Suppressor macrophage (primary cell): Measurements from ENCODE around the gene WEE1.
"Not testable (repeated sequence)": the region's sequence is repeated elsewhere in the genome, so short reads cannot be mapped to it uniquely, and the experiment has no call there.

ENCODE experiments used
- DNase-seq, 4 experiments: peaks; one replicate each; pipeline ENCODE4 v3.0.0-alpha.2; 2020 to 2022

The WEE1 gene

DNA sequence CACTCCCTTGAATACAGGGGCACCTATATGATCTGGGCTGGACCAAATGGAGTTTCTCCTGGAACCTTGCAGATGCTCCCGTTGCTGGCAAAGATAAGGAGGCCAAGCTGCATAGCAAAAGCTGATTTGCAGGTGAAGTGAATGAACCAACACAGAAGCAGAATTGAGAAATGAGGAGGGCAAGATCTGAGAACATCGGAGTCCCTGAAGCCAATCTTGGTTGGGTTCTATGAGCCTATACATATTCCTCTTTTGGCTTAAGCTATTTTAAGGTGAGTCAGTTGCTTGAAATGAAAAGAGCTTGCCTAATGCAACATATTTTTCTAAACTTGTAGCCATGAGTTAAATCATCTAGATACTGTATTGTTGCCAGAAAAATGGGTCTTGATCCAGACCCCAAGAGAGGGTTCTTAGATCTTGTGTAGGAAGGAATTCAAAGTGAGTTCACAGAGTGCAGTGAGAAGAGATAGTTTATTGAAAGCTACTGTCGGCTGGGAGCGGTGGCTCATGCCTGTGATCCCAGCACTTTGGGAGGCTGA, 23.5 kb downstream of the WEE1 start:
- DNase-seq: no peak

DNA sequence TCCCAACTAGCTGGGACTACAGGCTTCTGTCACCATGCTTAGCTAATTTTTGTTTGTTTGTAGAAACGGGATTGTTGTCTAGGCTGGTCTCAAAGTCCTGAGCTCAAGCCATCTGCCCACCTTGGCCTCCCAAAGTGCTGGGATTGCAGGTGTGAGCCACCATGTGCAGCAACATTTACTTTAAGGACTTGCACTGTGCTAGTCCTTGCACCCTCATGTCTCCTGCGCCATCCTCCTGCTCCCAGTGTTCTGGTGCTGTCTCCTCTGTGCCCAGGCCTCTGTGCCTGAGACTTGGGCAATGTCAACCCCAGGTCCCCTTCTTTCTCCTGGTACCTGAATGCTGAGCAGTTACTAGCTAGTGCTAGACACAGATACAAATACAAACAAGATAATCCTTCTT, 26.7 kb downstream of the WEE1 start:
- DNase-seq: no peak

DNA sequence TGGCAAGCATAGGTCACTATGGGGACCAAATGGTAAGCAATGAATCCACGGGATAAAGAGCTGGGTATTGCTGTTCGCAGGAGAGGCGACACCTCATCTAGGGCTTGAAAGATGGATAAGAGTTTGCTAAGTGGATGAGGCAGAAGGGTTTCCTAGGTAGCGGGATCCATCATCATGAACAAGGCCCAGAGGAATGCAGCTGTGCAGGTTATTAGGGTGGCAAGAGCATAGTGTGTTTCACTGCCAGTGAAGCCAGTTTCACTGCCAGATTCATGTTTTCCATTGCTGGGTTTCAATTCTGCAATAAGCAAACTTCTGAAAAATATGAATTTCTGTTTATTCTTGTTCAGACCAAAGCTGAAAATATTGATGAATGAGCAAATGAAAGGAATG, 27.2 kb downstream of the WEE1 start:
- no peak for DNase-seq

DNA sequence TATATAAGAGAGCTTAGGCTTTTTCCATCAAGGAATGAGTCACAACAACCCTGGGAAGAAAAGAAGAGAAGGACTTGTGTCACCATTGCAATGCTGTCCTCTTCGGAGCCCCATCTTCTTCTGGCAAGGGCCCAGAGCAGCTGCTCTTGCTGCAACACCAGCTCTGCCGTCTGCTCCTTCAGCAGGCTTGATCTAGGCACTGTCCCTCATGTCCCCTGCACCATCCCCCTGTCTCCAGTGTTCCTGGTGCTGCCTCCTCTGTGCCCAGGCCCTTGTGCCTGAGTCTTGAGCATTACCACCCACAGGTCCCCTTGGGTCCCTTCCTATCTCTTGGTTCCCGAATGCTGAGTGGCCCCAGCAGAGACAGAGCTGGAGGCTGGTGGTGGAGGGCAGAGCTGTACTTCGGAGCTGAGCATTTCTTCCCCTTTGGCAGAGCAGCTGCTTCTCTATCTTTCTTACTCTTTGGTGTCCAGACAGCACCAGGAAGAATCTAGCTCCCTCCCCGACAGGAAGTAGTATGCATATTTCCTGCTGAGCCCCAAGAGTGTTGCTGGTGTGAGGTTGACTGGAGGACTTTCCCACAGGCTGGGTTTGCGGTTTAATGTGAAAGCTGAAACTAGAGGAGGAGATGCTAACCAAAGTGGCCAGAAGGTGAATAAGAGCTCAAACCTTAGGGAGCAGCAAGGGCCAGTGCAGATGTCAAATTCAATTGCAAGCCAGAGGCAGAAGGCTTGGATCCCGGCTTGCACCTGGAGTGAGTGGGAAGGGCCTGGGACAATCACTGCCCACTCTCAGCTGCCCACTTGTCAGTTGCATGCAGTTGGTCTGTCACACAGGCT, 27.8 kb downstream of the WEE1 start:
- DNase-seq: peak; percentile 68 to 86 (median 80)

DNA sequence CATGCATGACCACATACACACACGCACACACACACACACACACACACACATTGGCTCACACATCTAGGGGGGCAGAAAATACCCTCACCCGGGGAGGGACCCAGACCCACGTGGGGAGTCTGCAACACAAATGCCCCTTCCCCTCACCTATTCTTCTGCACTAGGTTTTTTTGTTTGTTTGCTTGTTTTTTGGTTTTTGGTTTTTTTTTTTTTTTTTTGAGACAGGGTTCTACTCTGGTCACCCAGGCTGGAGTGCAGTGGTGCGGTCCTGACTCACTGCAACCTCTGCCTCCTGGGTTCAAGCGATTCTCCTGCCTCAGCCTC, 28.4 kb downstream of the WEE1 start:
- no peak for DNase-seq

DNA sequence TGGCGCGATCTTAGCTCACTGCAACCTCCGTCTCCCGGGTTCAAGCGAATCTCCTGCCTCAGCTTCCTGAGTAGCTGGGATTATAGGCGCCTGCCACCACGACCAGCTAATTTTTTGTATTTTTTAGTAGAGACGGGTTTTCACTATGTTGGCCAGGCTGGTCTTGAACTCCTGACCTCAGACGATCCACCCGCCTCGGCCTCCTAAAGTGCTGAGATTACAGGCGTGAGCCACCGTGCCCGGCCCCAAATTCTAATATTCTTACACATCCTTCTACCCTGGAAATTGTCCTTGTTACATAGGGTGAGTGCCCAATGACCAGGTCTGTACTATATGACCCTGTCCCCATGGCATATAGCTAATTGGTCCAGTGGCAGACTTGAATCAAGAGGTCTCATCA, 29.7 kb downstream of the WEE1 start:
- DNase-seq: not testable (repeated sequence)

DNA sequence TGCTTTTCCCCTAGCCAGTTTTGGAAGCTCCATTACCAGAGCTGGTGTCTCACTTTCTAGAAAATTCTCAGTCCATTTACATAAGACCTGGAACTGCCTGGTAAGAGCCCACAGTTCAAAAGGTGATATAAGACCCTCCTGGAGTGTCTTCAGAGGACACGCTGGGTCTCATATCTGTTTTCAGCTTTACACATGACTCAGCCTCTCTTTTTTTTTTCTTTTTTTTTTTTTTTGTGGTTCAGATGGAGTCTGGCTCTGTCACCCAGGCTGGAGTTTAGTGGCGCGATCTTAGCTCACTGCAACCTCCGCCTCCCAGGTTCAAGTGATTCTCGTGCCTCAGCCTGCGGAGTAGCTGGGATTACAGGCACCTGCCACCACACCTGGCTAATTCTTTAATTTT, 30.7 kb downstream of the WEE1 start:
- DNase-seq: no peak

DNA sequence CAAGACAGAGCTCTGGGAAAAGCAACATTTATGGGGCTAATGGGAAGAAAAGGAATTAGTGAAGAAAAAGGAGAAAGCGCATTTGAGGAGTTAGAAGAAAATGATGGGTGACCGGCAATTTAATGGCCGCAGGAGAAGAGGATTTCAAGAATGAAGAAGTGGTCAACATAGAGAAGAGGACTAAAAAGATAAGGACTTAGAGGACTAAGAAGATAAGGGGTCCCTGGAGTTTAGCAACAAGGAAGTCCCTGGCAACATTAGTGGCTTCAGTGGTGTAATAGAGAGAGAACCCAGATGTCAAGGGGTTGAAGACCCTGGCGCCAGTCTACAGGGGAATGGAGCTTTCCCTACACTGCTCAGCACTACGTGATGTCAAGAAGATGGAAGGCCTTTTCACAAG, 32.3 kb downstream of the WEE1 start:
- DNase-seq: no peak

DNA sequence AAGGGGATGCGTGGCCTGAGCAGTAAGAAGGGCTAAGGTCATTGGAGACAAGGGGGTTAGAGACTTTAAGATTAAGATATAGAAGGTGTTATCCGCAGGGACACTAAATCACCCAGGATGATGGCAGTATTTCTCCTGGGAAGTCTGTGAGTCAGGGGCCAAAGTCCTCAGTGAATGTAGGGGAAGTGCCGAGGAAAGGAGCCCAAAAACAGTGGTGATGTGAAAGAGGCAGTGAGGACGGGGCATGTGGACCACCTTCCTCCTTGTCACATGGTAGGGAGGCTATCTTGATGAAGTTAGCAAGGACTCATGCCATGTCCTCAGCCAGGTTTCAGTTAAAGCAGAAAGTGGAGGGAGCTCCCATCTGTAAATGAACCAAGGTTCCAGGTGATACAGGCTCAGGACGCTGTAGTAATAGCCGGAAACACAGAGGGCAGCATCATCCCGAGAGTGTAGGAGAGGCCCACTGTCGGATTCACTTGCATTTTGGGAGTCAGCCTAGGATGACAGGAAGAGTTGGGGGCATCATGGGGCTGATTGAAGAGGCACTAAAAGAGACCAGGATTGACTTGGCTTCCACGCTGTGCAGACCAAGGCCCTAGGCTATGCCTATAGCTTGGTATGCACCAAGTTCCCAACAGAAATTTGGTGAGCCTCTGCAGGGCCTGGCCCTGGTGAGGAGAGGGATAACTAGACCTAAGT, 33.5 kb downstream of the WEE1 start:
- DNase-seq: no peak

DNA sequence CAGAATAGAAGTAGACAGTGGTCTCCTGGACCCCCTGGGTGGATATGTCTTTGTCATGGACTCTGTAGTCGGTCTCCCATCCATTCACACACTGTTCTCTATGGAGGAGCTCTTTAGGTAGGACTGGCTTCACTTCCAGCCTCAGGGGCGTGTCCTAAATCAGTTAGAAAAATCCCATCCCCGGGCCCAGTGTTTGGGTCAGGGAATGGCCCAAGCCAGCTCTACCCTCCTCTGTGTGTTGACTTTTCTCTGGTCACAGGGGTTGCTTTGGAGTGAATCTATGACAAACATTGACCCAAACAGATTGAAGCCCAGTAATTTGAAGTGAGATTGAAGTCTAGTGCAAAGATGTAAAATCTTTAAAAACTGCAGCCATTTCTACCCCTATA, 34.0 kb downstream of the WEE1 start:
- no peak for DNase-seq

DNA sequence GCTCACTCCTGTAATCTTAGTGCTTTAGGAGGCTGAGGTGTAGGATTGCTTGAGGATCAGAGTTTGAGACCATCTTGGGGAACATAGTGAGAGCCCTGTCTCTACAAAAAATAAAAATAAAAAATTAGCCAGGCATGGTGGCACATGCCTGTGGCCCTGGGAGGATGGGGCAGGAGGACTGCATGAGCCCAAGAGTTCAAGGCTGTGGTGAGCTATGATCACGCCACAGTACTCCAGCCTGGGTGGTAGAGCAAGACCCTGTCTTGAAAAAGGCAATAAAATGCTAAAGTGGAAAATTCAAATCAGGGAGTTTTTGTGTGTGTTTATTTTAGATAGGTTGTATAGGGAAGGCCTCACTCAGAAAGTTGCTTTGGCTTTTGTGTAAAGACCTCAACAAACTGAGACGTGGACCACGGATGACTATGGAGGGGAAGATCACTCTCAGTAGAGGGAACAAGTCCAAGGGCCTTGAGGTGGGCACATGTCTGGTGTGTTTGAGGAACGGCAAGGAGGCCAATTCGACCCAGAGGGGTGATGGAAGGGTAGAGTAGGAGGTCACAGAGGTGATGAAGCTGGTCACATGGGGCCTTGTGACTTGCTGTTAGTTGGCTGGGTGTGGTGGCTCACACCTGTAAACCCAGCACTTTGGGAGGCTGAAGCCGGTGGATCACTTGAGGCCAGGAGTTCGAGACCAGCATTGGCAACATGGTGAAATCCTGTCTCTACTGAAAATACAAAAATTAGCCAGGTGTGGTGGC, 35.7 kb downstream of the WEE1 start:
- DNase-seq: no peak

DNA sequence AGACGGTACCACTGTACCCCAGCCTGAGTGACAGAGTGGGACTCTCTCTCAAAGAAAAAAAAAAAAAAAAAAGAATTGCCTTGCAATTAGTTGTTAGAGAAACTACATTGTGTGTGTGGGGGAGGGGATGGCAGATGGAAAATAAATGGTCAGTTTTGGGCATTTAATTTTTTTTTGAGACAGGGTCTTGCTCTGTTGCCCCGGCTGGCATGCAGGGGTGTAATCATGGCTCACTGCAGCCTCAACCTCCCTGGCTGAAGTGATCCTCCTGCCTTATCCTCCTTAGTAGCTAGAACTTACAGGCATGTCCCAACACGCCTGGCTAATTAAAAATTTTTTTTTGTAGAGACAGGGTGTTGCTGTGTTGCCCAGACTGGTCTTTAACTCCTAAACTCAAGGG, 36.4 kb downstream of the WEE1 start:
- no peak for DNase-seq

DNA sequence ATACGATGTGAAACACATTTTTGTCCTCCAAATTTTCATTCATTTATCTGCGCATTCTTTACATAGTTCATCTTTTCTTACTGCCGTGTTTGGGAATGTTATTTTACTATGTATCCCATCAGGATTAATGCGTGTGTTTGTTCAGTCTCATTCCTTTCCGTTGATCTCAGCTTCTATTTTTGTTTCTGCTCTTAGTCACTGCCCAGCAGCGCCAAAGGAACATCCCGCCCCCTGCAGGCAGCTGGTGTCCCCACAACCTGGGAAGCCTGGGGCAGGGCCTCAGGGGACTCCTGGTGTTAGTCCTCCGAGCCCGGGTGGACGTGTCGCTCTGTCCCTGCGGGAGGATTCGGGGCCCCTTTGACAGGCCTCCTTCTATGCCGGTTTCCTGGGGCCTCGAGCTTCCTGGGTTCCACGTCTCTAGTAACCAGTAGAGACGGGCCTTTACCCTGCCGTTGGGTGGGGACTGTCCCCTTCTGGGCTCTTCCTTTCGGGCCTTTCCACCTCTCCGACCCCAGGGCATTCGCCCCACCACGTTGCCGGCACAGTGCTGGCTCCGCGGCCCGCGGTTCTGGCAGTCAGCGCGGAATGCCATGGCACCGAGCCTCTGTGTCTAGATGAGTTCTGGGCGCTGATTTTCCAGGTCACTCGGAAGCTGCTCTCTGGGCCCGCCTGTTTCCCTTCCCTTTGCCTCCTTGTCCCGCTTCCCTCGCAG, 39.8 kb downstream of the WEE1 start:
- DNase-seq: peak; percentile 93 to 96 (median 94)

DNA sequence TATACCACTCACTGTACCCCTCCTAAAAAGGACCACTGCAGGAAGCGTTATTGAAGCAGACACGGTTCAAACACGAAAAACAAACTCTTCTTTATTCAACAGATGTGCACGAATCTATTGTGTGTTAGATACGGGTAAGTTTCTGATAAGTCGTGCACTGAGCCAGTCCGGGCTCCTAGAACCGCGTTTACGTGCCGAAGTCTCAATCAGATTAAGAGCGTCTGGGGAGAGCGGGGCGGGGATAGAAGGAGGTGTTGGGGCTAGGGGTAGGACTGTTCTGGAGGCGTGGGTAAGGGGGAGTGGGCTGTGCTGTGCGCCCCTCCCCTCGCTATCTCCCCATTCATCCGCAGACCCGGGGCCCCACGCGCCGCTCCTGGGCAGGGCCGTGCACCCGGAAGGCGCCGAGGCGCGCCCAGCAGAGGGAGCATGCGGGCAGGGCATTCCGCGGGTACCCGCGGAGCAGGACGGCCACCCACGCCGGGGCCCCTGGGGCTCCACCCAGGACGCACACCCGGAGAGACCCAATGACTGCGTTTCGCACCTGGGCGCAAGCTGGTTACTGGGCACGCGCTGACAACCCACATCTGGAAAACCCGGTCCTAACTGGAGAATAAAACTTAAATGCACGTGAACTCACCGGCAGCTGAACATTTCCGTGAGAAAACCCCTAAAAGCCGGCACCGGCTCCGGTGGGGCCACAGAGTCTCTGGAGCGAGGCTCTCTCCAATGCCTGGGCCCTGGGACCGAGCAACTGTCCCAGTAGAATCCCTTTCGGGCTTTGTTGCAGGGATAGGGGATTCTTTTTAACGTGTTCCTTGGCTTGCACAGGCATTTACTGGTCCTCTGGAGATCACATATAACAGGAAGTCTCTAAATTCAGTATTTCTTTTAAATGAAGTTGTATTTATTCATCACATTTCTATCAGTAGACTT, 40.6 kb downstream of the WEE1 start:
- DNase-seq: peak; percentile 83 to 96 (median 91)

DNA sequence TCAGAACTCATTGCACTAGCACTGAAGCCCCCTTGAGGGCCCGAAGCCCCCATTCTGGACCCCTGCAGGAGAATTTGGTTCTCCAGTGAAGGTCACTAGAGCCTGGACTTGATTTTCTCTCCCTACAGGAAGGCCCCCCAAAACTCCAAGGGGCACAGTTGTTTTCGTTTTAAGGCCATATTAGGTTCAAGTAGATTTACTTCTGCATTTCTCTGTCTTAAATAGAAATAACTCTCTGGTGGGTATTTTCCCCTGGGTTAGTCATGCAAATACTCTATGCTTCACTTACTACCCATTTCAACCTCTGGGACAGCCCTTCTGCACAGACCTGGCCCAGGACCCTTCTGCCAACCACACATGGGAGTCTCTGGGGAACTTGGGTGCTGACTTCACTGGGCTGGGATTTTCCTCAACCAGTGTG, 41.6 kb downstream of the WEE1 start:
- peak; percentile 50 to 84 (median 74) for DNase-seq

DNA sequence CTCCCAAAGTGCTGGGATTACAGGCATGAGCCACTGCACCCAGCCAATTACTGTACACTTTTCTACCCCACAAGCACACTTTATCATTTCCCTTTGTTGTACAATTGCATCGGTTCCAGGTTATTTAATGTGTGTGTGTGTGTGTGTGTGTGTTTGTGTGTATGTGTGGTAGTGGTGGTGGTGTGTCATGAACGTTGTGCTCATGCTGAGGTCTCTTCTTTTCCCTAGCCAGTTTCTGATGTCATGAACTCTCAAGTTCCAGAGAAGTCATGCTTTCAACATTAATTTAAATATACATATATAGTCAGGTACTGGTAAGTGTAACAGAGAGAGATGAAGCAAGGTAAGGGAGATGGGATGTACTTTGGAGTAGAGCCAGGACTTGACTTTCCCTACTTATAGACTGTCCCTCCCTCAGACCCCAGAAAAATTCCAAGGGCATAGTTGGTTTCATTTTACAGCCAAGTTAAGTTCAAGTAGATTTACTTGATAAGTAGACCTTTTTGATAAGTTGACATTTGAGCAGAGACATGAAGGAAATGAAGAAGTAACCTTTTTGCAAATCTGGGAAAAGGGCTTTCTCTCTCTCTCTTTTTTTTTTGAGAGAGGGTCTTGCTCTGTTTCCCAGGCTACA, 42.7 kb downstream of the WEE1 start:
- peak in 1 of 4 experiments; percentile 25 for DNase-seq

DNA sequence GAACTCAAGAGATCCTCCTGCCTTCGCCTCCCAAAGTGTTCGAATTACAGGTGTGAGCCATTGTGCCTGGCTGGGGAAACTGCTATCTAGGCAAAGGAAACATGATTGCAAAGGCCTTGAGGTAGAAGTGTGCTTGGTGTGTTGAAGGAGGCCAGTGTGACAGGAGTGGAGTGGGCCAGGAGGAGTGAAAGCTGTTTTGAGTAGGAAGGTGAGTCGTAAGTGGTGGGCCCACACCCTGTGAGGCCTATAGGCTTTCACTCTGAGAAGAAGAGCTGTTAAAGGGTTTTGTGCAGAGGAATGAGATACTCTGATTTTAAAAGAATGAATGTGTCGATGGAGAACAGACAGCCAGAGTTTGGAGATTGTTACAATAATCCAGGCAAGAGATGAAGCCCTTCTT, 43.4 kb downstream of the WEE1 start:
- DNase-seq: no peak

DNA sequence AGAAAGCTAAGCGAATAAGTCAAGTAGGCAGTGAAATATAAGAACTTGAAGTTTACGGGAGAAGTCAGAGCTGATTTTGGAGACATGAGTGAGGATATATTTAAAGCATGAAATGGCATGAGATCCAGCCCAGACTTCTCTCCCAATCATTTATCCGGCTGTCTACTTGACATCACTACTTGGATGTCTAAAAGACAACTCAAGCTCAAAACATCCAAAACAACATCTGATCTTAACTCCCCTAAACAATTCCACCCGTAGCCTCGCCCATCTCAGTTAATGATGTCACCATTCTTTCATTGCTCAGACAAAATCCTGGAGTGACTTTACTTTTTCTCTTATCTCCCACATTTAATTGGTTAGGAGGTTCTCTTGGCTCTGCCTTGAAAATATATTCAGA, 44.5 kb downstream of the WEE1 start:
- no peak for DNase-seq

DNA sequence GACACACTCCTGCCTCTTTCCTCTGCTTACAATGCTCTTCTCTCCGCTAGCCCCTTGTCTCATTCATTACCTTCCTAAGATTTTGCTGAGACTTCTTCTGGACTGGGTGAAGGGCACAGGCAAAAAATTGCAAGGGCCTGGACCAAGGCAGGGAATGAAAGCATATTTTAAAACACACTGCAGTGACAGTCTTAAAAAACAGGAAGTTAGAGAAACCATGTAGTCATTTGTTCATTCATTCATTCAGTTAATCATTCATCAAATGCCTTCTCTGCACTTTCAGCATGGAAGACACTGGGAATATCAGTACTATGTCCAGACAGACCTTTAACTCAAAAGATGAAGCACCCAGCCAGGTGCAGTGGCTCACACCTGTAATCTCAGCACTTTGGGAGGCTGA, 45.5 kb downstream of the WEE1 start:
- DNase-seq: peak in 1 of 4 experiments; percentile 10

DNA sequence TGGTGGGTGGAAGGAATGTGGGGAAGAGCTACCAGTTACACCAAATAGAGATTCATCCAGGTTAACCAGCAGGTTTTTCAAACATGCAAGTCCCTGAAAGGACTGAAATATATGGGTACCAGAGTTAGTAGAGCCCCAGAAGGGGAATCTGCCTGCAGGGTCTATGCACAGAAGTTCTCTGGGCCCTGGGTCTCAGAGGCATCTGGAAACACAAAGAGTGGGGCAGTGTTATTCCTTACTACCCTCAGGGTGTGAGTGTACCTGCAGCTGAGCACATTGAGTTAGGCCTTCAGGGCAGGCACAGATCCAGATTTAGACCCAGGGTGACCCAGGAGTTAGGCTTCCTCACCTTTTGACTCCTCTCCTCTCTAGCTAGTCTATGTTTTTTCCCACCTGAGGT, 46.5 kb downstream of the WEE1 start:
- DNase-seq: no peak

DNA sequence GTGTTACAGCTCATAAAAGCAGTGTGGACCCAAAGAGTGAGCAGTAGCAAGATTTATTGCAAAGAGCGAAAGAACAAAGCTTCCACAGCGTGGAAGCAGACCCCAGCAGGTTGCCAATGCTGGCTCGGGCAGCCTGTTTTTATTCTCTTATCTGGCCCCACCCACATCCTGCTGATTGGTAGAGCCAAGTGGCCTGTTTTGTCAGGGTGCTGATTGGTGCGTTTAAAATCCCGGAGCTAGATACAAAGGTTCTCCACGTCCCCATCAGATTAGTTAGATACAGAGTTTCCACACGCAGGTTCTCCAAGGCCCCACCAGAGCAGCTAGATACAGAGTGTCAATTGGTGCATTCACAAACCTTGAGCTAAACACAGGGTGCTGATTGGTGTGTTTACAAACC, 48.9 kb downstream of the WEE1 start:
- DNase-seq: not testable (repeated sequence)
